NCI-H524 (cell line): ENCODE measurements around the gene PI4KB.

Source experiments
- DNase-seq, 2 experiments: peaks; one replicate each; lab custom pipeline; 2025; lab: John Stamatoyannopoulos, UW

Gene PI4KB

GRCh38 chr1:151311589-151312331, 15.5 kb downstream of the PI4KB start:
- no peak for DNase-seq

- no peak for DNase-seq
These were observed 16.2 kb downstream of the PI4KB start for GRCh38 chr1:151311011-151311410.

- peak in 1 of 2 experiments; percentile 25 for DNase-seq
These were observed 17.3 kb downstream of the PI4KB start for GRCh38 chr1:151309811-151310323.

GRCh38 chr1:151294742-151295462, 32.3 kb downstream of the PI4KB start:
- no peak for DNase-seq

DNA sequence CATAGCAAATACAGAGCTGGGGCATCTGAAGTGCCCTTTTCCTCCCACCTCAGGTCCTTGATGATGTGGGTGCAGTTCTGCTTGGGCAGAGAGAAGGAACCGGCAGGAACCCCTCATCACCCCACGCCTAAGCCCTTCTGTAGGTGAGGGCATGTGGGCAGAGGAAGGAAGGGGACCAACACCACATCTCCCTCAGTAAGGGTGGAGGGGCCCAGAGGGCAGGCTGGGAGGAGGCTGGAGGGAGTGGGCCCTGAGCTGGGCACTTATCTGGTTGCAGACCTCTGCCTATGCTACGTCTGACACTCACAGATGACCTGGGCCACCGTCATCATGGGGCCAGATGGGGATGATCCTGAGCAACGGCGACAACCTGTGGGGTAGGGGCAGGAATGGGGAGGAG, 34.1 kb downstream of the PI4KB start:
- DNase-seq = no peak

GRCh38 chr1:151292207-151293030, 34.8 kb downstream of the PI4KB start:
- no peak for DNase-seq

DNA sequence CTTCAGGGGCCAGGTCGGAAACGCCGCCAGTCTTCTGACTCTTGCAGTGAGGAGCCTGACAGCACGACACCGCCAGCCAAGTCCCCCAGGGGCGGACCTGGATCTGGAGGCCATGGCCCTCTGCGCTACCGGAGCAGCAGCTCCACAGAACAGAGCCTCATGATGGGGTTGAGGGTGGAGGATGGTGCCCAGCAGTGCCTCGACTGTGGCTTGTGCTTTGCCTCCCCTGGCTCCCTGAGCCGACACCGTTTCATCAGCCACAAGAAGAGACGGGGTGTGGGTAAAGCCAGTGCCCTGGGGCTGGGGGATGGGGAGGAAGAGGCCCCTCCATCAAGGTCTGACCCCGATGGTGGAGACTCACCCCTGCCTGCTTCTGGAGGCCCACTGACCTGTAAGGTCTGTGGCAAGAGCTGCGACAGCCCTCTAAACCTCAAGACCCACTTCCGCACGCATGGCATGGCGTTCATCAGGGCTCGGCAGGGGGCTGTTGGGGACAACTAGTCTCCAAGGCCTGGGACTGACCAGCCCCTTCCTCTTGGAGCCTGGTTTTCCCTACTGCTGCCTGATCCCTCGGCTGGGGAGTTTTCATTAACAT, 36.4 kb downstream of the PI4KB start:
- no peak for DNase-seq

DNA sequence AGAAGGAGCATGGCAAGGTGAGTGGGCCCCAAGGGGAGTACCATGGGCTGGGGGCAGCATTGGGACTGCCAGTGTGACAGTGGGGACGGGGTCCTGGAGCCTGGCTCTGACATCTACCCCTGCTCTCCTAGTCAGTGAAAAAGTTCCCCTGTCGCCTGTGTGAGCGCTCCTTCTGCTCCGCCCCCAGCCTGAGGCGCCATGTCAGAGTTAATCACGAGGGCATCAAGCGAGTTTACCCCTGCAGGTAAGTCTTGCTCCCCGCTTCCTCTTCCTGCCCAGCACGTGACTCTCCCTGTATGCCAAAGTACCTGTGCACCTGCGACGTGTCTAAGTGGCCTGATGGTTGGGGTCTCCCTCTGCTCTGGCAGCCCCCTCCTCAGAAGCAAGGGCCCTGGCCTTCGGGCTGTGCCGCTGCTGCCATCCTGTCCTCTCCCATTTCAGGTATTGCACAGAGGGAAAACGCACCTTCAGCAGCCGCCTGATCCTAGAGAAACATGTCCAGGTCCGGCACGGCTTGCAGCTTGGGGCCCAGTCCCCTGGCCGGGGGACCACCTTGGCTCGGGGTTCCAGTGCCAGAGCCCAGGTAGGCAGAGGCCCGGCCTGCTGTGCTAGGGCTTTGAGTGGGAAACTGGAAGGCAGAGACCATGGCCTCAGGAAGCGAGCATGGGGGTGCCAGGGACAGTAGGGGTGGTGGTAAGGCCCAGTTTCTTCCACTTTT, 37.1 kb downstream of the PI4KB start:
- DNase-seq = no peak

- no peak for DNase-seq
These were observed 37.9 kb downstream of the PI4KB start for GRCh38 chr1:151289080-151289935.

- DNase-seq = no peak
These were observed 38.7 kb downstream of the PI4KB start for GRCh38 chr1:151288502-151288901.

- DNase-seq = no peak
These were observed 39.3 kb downstream of the PI4KB start for GRCh38 chr1:151287767-151288500.

DNA sequence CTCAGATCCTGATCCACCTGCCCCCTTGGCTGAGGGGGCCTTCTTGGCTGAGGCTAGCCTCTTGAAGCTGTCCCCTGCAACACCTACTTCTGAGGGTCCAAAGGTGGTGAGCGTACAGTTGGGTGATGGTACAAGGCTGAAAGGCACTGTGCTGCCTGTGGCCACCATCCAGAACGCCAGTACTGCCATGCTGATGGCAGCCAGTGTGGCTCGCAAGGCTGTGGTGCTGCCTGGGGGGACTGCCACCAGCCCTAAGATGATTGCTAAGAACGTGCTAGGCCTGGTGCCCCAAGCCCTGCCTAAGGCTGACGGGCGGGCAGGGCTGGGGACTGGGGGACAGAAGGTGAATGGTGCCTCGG, 39.9 kb downstream of the PI4KB start:
- no peak for DNase-seq

GRCh38 chr1:151286619-151287340, 40.4 kb downstream of the PI4KB start:
- DNase-seq = no peak

GRCh38 chr1:151284013-151284577, 43.1 kb downstream of the PI4KB start:
- DNase-seq = no peak

DNA sequence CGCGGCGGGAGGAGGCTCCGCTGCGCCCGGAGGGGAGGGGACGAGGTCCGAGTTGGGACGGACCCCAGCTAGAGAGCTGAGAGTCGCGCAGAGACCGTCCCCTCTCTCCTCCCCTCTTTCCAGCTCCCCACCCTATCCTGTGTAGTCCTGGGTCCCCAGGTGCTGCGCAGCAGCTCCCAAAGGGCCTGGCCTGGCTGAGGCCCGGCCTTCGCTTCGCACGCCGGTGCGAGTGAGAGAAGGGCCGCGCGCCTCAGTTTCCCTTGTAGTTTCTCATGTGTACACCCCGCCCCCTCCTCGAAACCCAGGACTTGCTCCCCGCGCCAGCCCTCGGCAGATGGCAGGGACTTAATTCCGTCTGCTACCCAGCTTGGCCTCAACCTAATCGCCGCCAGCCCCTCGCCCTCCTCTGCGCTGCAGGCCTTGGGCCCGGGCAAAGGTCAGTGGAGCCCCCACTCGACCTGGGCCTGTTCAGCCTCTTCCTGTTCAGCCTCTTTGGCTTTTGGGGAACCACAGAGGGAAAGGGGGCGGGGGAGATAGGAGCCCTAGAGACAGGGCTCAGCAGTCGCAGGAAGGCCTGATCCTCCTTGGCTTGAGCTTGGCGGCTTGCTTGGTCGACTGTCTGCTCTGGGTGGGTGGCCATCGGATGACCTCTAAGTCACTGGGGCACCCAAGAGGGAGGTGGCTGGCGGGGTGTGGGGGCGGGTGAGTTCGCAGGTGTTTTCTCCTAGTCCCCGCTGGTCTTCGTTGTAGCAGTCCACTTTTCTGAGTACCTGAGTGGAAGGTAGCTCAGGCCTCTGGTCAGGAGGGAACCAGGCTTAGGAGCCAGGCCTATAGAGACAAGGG, 44.1 kb downstream of the PI4KB start:
- peak; percentile 18 to 63 for DNase-seq

GRCh38 chr1:151281969-151282882, 45.0 kb downstream of the PI4KB start, which contains the start of gene ZNF687:
Gene ZNF687 (plus strand): TSS chr1:151282299. CDS start chr1:151286292, 3,993 bp downstream.
- DNase-seq = peak; percentile 98 to 100
